HS-5 (cell line): ENCODE measurements around the gene PAQR7.

Experiments
- DNase-seq: peaks from one replicate; pipeline ENCODE4 v3.0.0-alpha.2; 2012; ENCODE audit warnings: low read depth

The PAQR7 gene

GRCh38 chr1:25902462-25902861 is 27.0 kb upstream of the PAQR7 start:
- no peak for DNase-seq

- no peak for DNase-seq
Observed at GRCh38 chr1:25900219-25900618, 24.7 kb upstream of the PAQR7 start.

GRCh38 chr1:25899792-25900191 is 24.3 kb upstream of the PAQR7 start:
- DNase-seq, result no peak

GRCh38 chr1:25898223-25899015 is 22.9 kb upstream of the PAQR7 start:
- no peak for DNase-seq

GRCh38 chr1:25897754-25898153 is 22.2 kb upstream of the PAQR7 start:
- no peak for DNase-seq

GRCh38 chr1:25896266-25896665 is 20.8 kb upstream of the PAQR7 start:
- DNase-seq, result no peak

- no peak for DNase-seq
Observed at GRCh38 chr1:25895365-25895990, 20.0 kb upstream of the PAQR7 start.

GRCh38 chr1:25893116-25893515 is 17.6 kb upstream of the PAQR7 start:
- DNase-seq, result no peak

GRCh38 chr1:25891606-25892005 is 16.1 kb upstream of the PAQR7 start:
- DNase-seq, result no peak

GRCh38 chr1:25890239-25891034 is 14.9 kb upstream of the PAQR7 start:
- DNase-seq, result no peak

- DNase-seq, result no peak
Observed at GRCh38 chr1:25889470-25889869, 14.0 kb upstream of the PAQR7 start.

GRCh38 chr1:25888426-25888987 is 13.0 kb upstream of the PAQR7 start:
- DNase-seq, result no peak

- DNase-seq, result no peak
Observed at GRCh38 chr1:25885602-25886001, 10.1 kb upstream of the PAQR7 start.

GRCh38 chr1:25881266-25881665 is 5.8 kb upstream of the PAQR7 start:
- no peak for DNase-seq

- DNase-seq, result no peak
Observed at GRCh38 chr1:25880518-25880917, 5.0 kb upstream of the PAQR7 start.

GRCh38 chr1:25879675-25880074 is 4.2 kb upstream of the PAQR7 start:
- DNase-seq, result no peak

GRCh38 chr1:25878690-25879089 is 3.2 kb upstream of the PAQR7 start:
- no peak for DNase-seq

- no peak for DNase-seq
Observed at GRCh38 chr1:25877155-25877554, 1.6 kb upstream of the PAQR7 start.

- DNase-seq, result no peak
Observed at GRCh38 chr1:25876693-25877077, 1.2 kb upstream of the PAQR7 start.

GRCh38 chr1:25875856-25876692 is 566 bp upstream of the PAQR7 start:
- no peak for DNase-seq

GRCh38 chr1:25874635-25875153 is 814 bp downstream of the PAQR7 start:
- no peak for DNase-seq

- DNase-seq, result no peak
Observed at GRCh38 chr1:25874209-25874608, 1.3 kb downstream of the PAQR7 start.
